GM21786 (cell line): ENCODE data around the gene ZFAND4.
"Not testable (repeated sequence)": the region's sequence is repeated elsewhere in the genome, so short reads cannot be mapped to it uniquely, and the experiment has no call there.

Experiments
- ATAC-seq: cut with Tn5 transposase; IDR thresholded peaks from one replicate; pipeline ENCODE4 v1.9.1; 2021; ENCODE audit not compliant: unreplicated experiment

Gene ZFAND4

GRCh38 chr10:45672181-45673073 is at the start of gene ZFAND4:
ZFAND4 (minus strand) TSS chr10:45672772; CDS start chr10:45663725, 9,047 bp downstream.
- peak; percentile 97 for ATAC-seq

GRCh38 chr10:45721503-45721902 is 48.9 kb upstream of the ZFAND4 start:
- ATAC-seq, result not testable (repeated sequence)

- not testable (repeated sequence) for ATAC-seq
Measured at GRCh38 chr10:45717642-45718041, 45.1 kb upstream of the ZFAND4 start.

- not testable (repeated sequence) for ATAC-seq
Measured at GRCh38 chr10:45717053-45717452, 44.5 kb upstream of the ZFAND4 start.

- ATAC-seq, result not testable (repeated sequence)
Measured at GRCh38 chr10:45711223-45711622, 38.7 kb upstream of the ZFAND4 start.

- ATAC-seq, result peak; percentile 89
Measured at GRCh38 chr10:45710200-45710796, 37.7 kb upstream of the ZFAND4 start.

- not testable (repeated sequence) for ATAC-seq
Measured at GRCh38 chr10:45678467-45678866, 5.9 kb upstream of the ZFAND4 start.

- ATAC-seq, result no peak
Measured at GRCh38 chr10:45675388-45675787, 2.8 kb upstream of the ZFAND4 start.

- ATAC-seq, result no peak
Measured at GRCh38 chr10:45673074-45673648, 589 bp upstream of the ZFAND4 start.

GRCh38 chr10:45671300-45671699 is 1.3 kb downstream of the ZFAND4 start:
- not testable (repeated sequence) for ATAC-seq

GRCh38 chr10:45669897-45670296 is 2.7 kb downstream of the ZFAND4 start:
- ATAC-seq, result not testable (repeated sequence)

GRCh38 chr10:45660876-45661411 is 11.6 kb downstream of the ZFAND4 start:
- ATAC-seq, result no peak

GRCh38 chr10:45657033-45657926 is 15.3 kb downstream of the ZFAND4 start:
- no peak for ATAC-seq

- ATAC-seq, result no peak
Measured at GRCh38 chr10:45655219-45655618, 17.4 kb downstream of the ZFAND4 start.

- not testable (repeated sequence) for ATAC-seq
Measured at GRCh38 chr10:45654753-45655141, 17.8 kb downstream of the ZFAND4 start.

- ATAC-seq, result peak; percentile 33
Measured at GRCh38 chr10:45653454-45653853, 19.1 kb downstream of the ZFAND4 start.

GRCh38 chr10:45652511-45652910 is 20.1 kb downstream of the ZFAND4 start:
- no peak for ATAC-seq

GRCh38 chr10:45649296-45649695 is 23.3 kb downstream of the ZFAND4 start:
- no peak for ATAC-seq

GRCh38 chr10:45647118-45647517 is 25.5 kb downstream of the ZFAND4 start:
- no peak for ATAC-seq

GRCh38 chr10:45646384-45647050 is 26.1 kb downstream of the ZFAND4 start:
- ATAC-seq, result no peak
